Heart left ventricle (tissue), 13 donors: ENCODE measurements around the gene ZNF501.

Source experiments
- POLR2A ChIP-seq, 2 donors: fragments of 450-650 bp; IDR thresholded peaks; one replicate each; pipeline ENCODE4 v1.6.1; 2017; ENCODE audit warnings: antibody characterized with exemption in 2 of 2, mild to moderate bottlenecking in 2 of 2, moderate library complexity in 2 of 2
- TF ChIP-seq, protein P1 (sequence below), 12 donors: fragments of 200-600 bp; sonication (generic) in 4 of 12; IDR thresholded peaks; one replicate each; pipeline versions ENCODE4 v1.5.0 to v1.8.0; 2018 to 2022; ENCODE audit warnings: antibody characterized with exemption in 12 of 12, mild to moderate bottlenecking in 5 of 12
- donor health status: ischemic (EF 13 %, LVEDD 7.1; RV severe dilation, severe dysfunction).
- donor health status: DM: no; HTN: yes; CAD: no.
- donor health status: DM: no; HTN: no; CAD: no.
- donor health status: ischemic (EF 25% LVEDD 6.9; RV normal size, moderate dysfunction).
- donor health status: ischemic (EF 25% LVEDD 5.7; RV mildly dilated, moderate dysfunction).
- donor health status: ischemic (EF 35%, LVEDD 5.7; RV mildly dilated, moderate dysfunction).
- donor health status: nonischemic (EF 11% LVEDD 7.7; RV severe dilation, severe dysfunction).
- donor health status: DM: yes; HTN: yes; CAD: no.
- donor health status: PGD.
- donor health status: ischemic (EF 29% LVEDD 5.4; RV normal size, mild dysfunction).
- donor health status: nonischemic (EF 23%, LVEDD 6.1; RV moderate dilation, normal function).

DNA sequence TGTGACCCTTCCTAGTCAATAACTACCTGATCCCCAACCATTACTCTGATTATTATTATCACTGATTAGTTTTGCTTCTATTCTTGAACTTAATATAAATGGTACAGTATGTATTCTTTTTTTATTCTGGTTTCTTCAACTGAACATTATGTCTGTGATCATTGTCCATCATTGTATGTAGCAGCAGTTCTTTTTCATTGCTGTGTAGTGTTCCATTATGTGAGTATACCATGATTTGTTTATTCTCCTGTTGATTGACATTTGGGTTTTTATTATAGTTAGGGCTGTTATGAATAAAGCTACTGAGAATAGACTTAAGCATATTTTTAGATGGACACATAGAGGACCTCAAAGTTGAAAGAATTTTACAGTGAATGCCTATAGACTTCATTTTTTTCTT lies 34.8 kb downstream of the ZNF501 start:
- TF ChIP-seq, protein P1, sequence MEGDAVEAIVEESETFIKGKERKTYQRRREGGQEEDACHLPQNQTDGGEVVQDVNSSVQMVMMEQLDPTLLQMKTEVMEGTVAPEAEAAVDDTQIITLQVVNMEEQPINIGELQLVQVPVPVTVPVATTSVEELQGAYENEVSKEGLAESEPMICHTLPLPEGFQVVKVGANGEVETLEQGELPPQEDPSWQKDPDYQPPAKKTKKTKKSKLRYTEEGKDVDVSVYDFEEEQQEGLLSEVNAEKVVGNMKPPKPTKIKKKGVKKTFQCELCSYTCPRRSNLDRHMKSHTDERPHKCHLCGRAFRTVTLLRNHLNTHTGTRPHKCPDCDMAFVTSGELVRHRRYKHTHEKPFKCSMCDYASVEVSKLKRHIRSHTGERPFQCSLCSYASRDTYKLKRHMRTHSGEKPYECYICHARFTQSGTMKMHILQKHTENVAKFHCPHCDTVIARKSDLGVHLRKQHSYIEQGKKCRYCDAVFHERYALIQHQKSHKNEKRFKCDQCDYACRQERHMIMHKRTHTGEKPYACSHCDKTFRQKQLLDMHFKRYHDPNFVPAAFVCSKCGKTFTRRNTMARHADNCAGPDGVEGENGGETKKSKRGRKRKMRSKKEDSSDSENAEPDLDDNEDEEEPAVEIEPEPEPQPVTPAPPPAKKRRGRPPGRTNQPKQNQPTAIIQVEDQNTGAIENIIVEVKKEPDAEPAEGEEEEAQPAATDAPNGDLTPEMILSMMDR (IDR thresholded peaks at IDR 0.05) = no peak
- TF ChIP-seq POLR2A (IDR thresholded peaks at IDR 0.05) = no peak
